Colon (tissue), 2 donors: Measurements from ENCODE around the gene COL18A1.

Experiments used
- FAIRE-seq: peaks from 2 replicates; lab custom pipeline; 2012; peaks lifted over from hg19 to GRCh38; lab: Jason Lieb, UNC
- donor health status: control.
- donor health status: control.

The COL18A1 gene

DNA sequence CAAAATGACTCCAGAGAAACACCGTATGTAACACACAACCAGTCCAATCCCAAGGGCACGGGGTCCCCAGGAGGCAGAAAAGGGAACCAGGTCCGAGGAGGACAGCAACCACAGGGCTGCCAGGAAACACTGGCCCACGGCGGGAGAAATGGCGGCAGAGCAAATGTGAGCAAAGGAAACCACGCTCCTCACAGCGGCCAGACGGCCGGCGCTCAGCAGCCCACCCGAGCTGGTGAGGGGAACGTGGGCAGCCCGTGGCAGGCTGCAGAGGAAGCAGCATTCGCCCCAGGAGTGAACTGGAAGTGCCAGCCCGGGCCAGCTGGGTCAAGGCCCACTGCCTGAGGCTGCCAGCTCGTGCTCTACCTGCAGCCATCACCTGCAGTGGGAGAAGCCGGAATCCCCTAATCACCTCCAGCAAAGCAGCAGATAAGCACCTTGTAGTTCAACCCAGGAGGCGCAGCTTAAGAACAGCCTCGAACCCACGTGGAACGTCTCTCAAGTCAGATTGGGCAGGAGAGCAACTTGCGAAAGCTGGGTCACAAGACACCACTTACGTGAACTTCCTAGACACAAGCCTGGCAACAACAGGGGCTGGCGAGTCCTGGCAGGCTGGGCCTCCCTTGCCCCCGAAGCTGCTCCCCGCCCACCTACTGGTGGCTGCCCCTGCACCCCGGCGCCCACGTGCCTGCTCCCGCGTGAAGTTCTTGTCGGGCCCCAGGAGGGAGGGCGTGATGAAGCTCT lies 130.5 kb downstream of the COL18A1 start:
- no peak for FAIRE-seq

DNA sequence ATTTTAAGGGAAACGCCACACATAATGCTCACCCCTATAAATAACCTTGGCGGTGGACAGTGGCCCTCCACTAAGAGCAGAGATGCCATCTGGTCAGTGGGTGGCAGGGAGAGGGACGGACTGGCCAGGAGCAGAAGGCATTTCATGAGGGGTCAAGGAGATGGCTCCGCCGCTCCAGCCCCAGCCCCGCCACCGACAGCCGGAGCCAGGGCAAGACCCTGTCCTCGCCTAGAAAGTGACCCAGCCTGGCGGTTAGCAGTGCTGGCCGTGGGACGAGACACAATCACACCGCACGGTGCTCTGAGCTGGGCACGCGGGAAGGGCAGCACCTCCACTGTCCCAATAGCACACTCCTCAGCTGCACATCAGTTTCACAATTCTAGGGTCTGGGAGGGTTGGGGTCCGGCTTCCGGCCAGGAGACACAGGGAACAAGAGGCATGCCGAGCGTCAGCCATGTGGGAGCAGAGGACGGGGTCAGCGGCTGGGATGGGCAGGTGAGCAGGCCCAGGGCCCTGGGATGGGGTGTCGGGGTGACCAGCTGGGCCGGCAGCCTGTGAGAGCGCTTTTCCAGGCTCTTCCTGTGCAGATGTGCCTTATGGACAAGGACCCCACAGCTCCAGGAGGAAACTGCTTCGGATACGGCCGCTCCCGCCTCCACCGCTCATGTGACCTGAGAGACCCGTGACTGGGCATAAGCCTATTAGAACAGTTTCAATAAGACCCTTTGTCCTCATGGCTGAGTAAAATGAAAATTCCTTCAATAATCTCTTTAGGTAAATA lies 131.5 kb downstream of the COL18A1 start:
- no peak for FAIRE-seq

DNA sequence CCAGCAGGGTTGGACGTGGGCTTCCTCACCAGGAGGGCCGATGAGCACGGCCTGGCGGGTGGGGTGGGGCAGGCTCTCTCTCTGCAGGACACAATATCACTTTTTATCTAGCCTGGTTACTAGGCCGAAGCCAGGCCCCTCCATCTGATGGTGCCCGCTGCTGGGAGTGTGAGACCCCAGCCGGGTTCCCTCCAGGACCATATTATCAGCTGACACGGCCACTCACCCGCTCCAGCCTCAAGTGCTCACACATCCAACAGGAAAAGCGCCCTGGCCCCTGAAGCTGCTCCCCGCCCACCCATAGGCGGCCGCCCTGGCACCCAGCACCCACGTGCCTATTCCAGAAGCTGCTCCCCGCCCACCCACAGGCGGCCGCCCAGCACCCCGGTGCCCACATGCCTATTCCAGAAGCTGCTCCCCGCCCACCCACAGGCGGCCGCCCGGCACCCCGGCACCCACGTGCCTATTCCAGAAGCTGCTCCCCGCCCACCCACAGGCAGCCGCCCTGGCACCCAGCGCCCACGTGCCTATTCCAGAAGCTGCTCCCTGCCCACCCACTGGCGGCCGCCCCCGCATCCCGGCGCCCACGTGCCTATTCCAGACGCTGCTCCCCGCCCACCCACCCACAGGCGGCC lies 132.3 kb downstream of the COL18A1 start:
- FAIRE-seq = no peak

DNA sequence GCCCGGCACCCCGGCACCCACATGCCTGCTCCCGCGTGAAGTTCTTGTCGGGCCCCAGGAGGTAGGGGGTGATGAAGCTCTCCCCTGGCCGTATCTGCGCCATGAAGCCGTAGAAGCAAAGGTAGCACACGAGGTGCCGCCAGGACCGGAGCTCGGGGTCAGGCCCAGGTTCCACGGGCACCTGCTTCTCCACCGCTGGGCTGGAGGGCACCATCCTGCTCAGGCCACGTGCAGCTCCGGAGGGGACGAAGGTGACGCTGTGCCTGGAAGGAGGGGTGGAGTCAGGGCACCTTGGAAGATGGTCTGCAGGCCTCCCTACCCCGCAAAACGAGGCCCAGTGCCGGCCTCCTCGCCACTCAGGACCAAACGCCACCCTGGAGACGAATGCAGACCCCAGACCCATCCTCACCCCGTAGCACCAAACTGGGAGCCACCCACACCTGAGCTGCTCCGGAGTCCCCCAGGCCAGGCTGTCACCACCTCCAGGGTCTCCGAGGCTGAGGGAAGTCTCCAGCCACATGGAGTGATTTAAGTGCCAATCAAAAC lies 132.9 kb downstream of the COL18A1 start:
- no peak for FAIRE-seq

DNA sequence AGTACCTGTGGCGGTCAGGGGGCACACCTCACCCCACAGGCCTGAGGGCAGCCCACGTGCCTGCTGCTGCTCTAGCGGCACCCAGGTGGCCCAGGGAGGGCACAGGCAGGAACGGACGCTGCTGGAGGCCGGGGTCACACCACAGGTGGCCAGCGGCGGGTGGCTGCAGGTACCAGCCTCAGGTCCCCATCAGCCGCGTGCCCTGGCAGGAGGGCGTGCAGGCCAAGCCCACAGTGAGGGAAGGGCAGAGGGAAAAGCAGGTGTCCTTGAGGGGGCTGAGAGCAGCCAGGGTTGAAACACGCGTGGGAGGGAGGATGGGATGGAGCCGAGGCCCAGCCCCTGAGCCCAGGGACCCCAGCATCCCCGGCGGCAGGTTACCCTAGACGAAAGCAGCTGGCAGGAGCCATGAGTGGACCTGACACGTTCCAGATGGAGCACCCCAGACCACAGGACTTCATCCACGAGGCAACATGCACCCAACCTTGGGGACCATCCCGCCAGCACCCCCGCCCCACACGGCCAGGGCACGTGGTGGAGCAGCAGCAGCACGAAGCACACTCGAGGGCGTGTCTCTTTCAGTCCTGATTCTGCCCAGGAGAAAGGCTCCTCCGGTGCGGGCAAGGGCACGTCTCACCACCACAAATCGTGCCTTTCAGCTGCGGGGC lies 133.5 kb downstream of the COL18A1 start:
- no peak for FAIRE-seq

DNA sequence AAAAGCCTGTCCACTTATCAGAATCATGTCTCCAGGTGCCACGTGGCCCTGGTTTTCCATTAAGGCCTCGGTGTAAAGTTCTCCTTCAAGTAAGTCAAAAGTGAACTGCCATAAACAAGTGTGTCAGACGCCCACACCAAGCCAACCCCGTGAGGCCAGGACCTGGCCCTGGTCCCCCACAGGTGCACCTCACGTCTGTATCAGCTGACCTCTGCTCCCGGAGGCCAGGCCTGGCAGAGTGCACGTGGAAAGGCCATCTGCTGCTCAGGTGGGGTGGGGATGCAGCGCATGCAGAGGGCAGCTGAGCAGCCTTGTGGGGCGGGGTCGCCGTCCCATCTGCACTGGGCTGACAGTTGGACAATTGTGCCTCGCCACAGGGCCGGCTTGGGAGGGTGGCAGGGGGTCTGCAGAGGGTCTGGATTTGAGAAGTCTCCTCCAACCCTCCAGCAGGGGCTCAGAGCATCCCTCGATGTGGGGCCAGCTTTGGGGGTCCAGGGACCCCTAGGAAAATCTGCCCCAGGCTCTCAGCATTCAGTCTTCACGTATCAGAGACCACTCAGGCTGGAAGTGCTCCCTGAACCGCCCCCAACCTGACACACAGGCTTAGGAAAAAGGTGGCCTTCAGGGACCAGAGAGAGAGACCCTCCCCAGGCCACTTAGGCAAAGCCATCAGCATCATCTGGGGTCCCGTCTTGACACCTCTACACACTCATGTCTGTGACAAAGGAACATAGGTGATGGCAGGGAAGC lies 134.3 kb downstream of the COL18A1 start:
- FAIRE-seq = no peak

DNA sequence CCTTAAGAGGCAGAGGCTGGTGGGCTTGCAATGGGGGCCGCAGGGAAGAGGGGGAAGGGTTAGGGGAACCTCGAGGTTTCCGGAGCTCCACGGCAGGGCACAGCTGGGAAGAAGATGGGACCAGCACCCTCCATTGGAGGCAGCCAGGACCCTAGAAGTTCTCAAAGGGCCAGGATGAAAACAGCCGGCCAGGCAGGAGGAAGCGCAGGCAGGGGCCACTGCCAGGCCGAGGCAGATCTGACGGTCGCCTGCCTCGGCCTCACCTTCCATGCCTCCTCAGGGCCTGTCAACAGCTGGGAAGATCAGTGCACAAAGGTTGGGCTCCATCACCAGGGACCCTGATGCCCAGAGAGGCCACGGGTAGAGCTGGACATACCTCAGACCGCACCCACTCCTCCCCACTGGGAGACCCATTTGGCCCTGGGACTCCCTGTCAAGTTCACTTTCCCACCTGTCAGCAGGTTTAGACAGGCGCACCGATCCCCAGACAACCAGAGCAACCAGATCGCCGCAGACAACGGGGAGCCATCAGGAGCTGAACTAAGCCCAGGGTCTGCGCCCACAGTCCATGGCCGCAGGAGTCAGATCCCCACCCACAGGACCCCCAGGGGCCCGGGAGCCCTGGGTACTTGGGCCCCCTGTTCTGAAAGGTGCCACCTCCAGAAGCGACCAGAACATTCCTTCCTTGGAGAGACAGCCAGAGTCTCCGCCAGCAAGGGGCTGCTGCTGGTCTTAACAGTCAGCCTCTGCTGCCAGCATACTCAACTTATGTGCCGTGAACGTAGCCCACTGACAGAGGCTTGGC lies 135.0 kb downstream of the COL18A1 start:
- FAIRE-seq = no peak

DNA sequence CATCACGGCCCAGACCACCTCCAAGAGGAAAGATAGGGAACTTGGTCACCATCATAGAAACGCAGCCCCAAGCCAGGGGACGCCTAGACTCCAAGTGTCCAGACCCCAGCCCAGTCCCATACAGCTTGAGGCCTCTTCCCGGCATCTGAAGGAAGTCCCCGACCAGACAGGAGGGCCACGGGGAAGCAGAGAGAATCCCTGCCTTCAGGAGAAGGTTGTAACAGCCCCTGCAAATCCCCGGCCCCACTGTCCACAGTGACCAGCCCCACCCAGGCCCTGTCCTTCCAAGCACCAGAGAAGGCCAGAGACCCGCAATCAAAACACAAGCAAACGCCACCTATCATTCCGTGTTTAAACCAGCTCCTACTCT lies 135.6 kb downstream of the COL18A1 start:
- no peak for FAIRE-seq

DNA sequence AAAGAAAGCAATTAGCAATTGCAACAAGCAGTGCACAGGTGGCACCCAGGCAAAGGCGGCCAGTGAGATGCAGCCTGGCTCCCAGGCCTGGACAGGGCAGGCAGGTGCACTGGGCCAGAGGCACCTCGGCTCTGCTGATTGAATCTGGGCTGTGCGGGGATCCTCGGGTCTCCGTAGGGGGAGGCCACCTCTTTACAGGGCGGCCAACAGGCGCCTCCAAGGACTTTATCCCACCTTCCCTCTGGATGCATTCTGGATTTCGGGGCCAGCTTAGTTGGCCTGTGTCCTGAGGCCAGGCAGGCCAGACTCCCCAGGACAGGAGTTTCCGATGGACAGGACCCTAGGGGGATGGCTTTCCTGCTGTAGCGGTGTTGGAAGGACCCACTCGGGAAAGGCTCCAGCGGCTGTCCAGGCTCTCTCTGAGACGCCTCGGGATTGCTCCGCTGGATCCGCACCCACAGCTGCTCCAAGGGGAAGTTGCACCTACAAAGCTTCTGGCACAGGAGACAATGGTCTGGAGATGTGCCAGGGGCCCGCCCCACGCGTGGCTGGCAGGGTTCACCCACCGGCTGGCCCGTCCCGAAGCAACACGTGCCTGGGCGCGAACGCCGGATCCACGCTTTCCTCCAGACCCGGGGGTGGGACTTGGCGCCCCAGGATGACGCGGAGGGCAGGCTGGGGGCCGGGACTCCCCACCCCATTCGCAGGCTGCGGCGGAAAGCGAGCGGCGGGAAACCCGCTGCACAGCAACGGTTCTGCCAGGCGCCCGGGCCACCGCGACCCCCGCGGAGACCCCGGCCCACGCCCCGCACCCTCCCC lies 136.5 kb downstream of the COL18A1 start:
- no peak for FAIRE-seq

DNA sequence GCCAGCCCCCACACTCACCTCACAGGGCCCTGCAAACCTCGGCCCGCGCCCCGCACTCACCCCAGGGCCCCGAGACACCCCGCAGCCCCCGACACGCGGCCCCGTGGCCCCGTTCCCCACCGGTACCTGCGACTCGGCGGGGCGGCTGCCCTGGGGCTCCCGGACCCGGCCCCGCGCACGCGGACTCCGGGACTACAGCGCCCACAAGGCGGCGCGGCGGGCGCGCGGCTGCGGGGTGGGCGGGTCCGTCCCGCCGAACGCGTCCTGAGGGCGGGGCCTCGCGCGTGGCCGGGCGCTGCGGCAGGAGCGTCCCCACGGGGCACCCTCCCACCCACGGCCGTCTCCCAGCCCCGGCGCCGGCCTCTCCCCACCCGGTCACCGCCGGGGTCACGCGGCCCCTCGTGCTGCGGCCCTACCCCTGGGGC lies 137.3 kb downstream of the COL18A1 start, which contains the start of gene SLC19A1:
Gene SLC19A1 (minus strand): TSS at position 199 of the 425 bp plus-strand sequence. CDS start 4,481 bp downstream, outside the sequence.
- FAIRE-seq = no peak

DNA sequence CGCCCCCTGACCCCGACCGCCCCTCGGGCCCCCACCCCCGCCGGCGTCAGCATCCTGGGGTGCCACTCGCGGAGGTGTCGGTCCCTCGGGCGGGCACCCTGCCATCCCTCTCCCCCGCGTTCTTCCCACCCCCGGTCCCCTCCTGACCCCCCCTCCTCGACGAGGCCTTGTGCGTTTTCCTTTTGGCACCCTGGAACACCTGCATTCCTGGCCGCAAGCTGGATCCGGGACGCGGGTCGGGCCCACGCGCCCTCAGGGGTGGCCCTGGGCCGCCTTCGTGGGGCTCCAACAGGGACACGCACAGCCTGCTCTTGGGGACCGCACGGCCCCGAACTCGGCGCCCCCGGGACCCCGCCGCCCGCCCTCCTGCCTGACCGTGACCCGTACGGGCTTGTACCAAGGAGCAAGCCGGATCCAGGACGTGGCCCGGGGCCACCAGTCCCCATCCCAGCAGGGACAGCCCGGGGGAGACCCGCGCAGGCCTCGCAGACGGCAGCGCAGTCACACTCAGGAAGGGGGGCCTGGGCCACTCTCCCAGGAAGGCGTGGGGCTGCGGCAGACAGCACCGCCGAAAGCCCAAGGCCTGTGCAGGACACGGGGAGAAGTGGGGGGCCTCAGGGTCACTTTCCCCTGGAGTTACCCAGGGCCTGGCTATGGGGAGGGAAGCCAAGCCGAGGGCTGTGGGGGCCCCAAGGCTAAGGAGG lies 137.9 kb downstream of the COL18A1 start:
- FAIRE-seq = no peak

DNA sequence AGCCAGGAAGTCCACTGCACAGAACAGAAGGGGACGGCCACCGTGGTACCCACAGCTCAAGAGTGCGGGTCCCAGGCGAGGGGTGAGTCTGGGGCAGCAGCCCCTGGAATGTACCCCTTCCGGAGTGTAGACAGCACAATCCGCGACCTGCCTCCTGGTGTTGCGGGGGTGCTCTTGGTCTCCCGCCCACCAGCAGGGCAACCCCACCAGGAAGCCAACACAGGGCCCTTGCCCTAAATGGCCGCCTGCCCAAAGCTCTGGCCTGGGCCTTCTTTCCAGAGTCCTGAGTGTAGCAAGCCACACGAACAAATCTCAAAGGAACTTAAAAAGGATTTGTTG lies 138.4 kb downstream of the COL18A1 start:
- FAIRE-seq = no peak

DNA sequence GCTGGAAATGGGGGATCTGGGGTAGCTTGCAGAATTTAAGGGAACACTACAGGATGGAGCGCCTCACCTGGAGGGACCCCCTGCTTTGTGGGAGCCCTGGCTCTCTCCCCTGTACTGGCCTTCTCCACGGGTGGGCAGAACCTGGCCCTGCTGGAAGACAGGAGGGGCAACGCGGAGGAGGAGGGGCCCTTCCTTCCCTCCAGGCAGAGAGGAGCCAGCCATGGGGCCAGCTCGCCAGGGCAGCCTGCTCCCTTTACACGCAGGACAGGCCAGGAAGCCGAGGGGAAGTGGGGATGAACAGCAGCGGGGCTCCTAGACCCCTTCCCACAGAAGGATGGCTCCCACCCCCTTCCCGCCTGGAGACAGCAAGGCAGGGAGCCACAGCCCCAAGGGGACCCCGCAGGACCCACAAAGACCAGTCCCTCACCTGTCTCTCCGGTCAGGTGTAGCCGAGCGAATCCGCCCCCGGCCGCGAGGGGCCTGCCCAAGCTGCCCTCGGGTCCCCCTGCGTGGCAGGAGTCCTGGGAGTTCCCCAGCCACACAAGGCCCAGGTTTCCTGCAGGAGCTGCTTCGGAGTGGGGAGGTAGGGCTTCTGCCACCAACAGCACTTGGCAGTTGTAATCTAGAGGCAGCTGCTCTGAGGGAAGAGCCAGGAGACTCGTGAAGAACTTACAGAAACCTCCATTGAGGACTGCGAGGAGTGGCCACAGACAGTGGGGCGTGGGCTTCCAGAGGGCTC lies 138.9 kb downstream of the COL18A1 start:
- FAIRE-seq = no peak

DNA sequence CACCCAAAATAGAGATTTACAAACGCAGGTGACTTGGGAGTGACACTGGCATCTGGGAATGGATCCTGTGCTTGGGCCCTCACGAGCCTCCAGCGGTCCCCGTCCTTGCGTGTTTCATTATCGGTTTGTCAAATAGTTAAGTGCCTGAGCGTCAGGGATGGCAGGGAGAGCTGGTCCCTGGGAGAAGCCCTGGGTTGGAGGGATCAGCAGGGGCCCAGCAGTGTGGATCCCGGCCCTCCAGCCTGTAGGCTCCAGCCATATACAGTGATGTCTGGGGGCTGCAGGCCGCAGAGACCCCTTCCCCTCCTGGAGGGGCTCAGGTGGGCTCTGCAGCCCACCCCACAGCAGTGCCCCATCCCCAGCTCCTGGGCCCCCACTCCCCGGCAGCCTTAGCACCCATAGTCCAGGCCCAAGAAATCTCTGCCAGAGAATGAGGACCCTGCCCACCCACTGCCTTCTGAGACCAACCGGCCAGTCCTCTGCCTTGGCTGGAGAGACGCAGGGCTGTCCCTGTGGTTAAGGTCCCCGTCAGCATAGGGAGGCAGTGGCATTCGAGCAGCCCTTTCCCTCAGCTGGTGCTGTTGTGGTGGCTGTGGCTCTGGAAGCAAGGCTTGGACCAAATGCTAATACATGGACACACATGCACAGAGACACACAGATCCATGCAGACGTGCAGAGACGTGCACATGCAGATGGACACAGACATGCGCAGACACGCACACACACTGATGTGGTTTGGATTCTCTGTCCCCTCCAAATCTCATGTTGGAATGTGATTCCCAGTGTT lies 139.7 kb downstream of the COL18A1 start:
- no peak for FAIRE-seq

DNA sequence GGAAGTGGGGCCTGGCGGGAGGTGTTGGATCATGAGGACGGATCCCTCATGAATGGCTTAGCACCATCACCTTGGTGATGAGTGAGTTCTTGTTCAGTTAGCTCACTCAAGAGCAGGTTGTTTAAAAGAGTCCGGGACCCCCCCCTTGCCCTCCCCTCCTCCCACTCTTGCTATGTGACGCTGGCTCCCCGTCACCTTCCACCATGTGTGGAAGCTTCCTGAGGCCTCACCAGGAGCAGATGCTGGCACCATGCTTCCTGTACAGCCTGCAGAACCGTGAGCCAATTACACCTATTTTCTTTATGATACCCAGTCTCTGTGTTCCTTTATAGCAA lies 140.2 kb downstream of the COL18A1 start:
- FAIRE-seq = no peak

DNA sequence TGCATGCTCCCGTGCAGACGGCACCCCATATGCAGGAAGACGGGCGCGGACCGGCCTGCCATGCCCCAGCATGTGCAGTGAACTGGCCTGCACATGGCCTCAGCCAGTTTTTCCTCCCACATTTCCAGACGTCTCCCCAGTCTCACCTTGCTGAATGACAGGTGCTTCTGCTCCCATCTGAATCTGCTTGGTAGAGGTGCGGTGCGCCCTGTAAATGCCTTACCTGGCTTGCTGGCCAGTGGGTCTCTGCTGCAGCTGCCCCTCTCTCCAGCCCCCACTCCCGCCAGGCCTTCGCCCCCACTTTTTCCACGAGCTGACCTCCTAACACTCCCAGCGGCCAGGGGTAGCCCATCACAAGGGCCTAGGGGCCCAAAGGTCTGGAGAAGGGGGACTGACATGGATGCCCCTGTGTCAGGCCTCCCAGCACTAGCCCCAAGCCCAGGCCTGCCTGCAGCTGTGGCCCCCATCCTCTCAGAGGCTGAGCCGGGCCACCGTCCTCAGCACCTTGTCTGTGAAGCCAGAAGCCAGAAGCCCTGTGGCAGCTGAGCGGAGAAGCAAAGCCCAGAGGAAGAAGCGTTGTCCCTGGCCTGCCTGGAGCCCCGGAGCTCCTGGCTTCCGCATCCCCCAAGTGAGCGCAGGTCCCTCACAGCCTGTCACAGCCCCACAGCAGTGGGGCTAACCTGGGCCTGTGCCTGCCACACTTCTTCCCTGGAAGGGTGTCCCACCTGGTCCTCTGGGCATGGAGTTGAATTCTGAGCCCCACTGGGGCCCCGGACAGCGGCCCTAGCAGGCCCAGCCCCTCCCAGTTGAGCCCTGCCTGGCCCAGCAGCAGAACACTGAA lies 140.9 kb downstream of the COL18A1 start:
- FAIRE-seq = no peak
